ENCODE results near the gene ZFP36.

The ZFP36 gene

GRCh38 chr19:39415111-39416046 is 8.7 kb downstream of the ZFP36 start:
- DNase-seq (ENCODE audit: low read depth in 2 of 2, low spot score in 1 of 2): no peak

- DNase-seq (ENCODE audit: low read depth in 2 of 2, low spot score in 1 of 2): no peak
These were observed 9.8 kb downstream of the ZFP36 start for GRCh38 chr19:39416152-39417120.

- DNase-seq (ENCODE audit: low read depth in 2 of 2, low spot score in 1 of 2): no peak
These were observed 11.0 kb downstream of the ZFP36 start for GRCh38 chr19:39417463-39418181.

- no peak for DNase-seq (ENCODE audit: low read depth in 2 of 2, low spot score in 1 of 2)
These were observed 12.4 kb downstream of the ZFP36 start for GRCh38 chr19:39419003-39419402.

GRCh38 chr19:39420769-39421168 is 14.1 kb downstream of the ZFP36 start:
- no peak for DNase-seq (ENCODE audit: low read depth in 2 of 2, low spot score in 1 of 2)

GRCh38 chr19:39422020-39422419 is 15.4 kb downstream of the ZFP36 start:
- DNase-seq (ENCODE audit: low read depth in 2 of 2, low spot score in 1 of 2): no peak

- no peak for DNase-seq (ENCODE audit: low read depth in 2 of 2, low spot score in 1 of 2)
These were observed 16.8 kb downstream of the ZFP36 start for GRCh38 chr19:39423258-39424086.

GRCh38 chr19:39424934-39425333 is 18.3 kb downstream of the ZFP36 start:
- DNase-seq (ENCODE audit: low read depth in 2 of 2, low spot score in 1 of 2): no peak

GRCh38 chr19:39425744-39426143 is 19.1 kb downstream of the ZFP36 start:
- no peak for DNase-seq (ENCODE audit: low read depth in 2 of 2, low spot score in 1 of 2)

GRCh38 chr19:39426170-39426569 is 19.5 kb downstream of the ZFP36 start:
- no peak for DNase-seq (ENCODE audit: low read depth in 2 of 2, low spot score in 1 of 2)

- no peak for DNase-seq (ENCODE audit: low read depth in 2 of 2, low spot score in 1 of 2)
These were observed 21.1 kb downstream of the ZFP36 start for GRCh38 chr19:39427707-39428106.

GRCh38 chr19:39428283-39429112 is 21.9 kb downstream of the ZFP36 start:
- no peak for DNase-seq (ENCODE audit: low read depth in 2 of 2, low spot score in 1 of 2)

- DNase-seq (ENCODE audit: low read depth in 2 of 2, low spot score in 1 of 2): no peak
These were observed 24.3 kb downstream of the ZFP36 start for GRCh38 chr19:39430675-39431593.

GRCh38 chr19:39432677-39433025 is 26.0 kb downstream of the ZFP36 start:
- DNase-seq (ENCODE audit: low read depth in 2 of 2, low spot score in 1 of 2): no peak

GRCh38 chr19:39433480-39434079 is 26.9 kb downstream of the ZFP36 start:
- DNase-seq (ENCODE audit: low read depth in 2 of 2, low spot score in 1 of 2): no peak

- no peak for DNase-seq (ENCODE audit: low read depth in 2 of 2, low spot score in 1 of 2)
These were observed 27.8 kb downstream of the ZFP36 start for GRCh38 chr19:39434123-39435076.
